NCI-H2107 (cell line): Measurements from ENCODE around the gene ATP6V1G2.
A peak's percentile ranks its signal among the peaks of the same experiment; 100 is the strongest.
"Not testable (repeated sequence)": the region's sequence is repeated elsewhere in the genome, so short reads cannot be mapped to it uniquely, and the experiment has no call there.

Experiments used
- DNase-seq: peaks from one replicate; lab custom pipeline; 2025; lab: John Stamatoyannopoulos, UW

Gene ATP6V1G2

GRCh38 chr6:31546339-31546957 is at the start of gene ATP6V1G2:
Gene ATP6V1G2 (minus strand): TSS chr6:31546608. CDS start chr6:31546559, 49 bp downstream.
- peak; percentile 42 for DNase-seq

GRCh38 chr6:31592396-31592771 is 46.0 kb upstream of the ATP6V1G2 start:
- no peak for DNase-seq

- not testable (repeated sequence) for DNase-seq
These were observed 44.3 kb upstream of the ATP6V1G2 start for GRCh38 chr6:31590691-31591090.

GRCh38 chr6:31588871-31589650 is 42.7 kb upstream of the ATP6V1G2 start:
- DNase-seq, result no peak

- DNase-seq, result no peak
These were observed 41.7 kb upstream of the ATP6V1G2 start for GRCh38 chr6:31587791-31588777.

- no peak for DNase-seq
These were observed 40.3 kb upstream of the ATP6V1G2 start for GRCh38 chr6:31586599-31587281.

GRCh38 chr6:31586008-31586407 is 39.6 kb upstream of the ATP6V1G2 start, which contains the start of gene LST1:
Gene LST1 (plus strand): TSS chr6:31586277. CDS start chr6:31587300, 1,023 bp downstream.
- no peak for DNase-seq

- DNase-seq, result no peak
These were observed 39.1 kb upstream of the ATP6V1G2 start for GRCh38 chr6:31585491-31585890.

- no peak for DNase-seq
These were observed 35.8 kb upstream of the ATP6V1G2 start, which contains the start of gene LTB for GRCh38 chr6:31582230-31582643. Gene LTB (minus strand): TSS chr6:31582424. CDS start chr6:31582417, 7 bp downstream.

GRCh38 chr6:31581434-31582229 is 35.2 kb upstream of the ATP6V1G2 start:
- DNase-seq, result no peak

- peak; percentile 11 for DNase-seq
These were observed 34.5 kb upstream of the ATP6V1G2 start for GRCh38 chr6:31580807-31581433.

- no peak for DNase-seq
These were observed 34.0 kb upstream of the ATP6V1G2 start for GRCh38 chr6:31580438-31580740.

GRCh38 chr6:31579546-31580437 is 33.4 kb upstream of the ATP6V1G2 start:
- no peak for DNase-seq

GRCh38 chr6:31579119-31579505 is 32.7 kb upstream of the ATP6V1G2 start:
- no peak for DNase-seq

GRCh38 chr6:31578184-31579118 is 32.0 kb upstream of the ATP6V1G2 start:
- DNase-seq, result no peak

GRCh38 chr6:31577579-31577966 is 31.2 kb upstream of the ATP6V1G2 start:
- no peak for DNase-seq

- DNase-seq, result no peak
These were observed 30.6 kb upstream of the ATP6V1G2 start for GRCh38 chr6:31576897-31577578.
